Esophagus squamous epithelium (tissue), 5 donors: ENCODE results near the gene FRMD4A. TPM values are rescaled to one million over a fixed set of nuclear protein-coding genes. Genes with fewer than 3 reads are reported as not detected.

Experiments
- DNase-seq: peaks from one replicate; lab custom pipeline; 2025; lab: John Stamatoyannopoulos, UW
- H3K27ac ChIP-seq, 4 donors: fragments of 200-600 bp; sonication (generic); one replicate each; pipeline ENCODE4 v1.5.1; 2016 to 2019; ENCODE audit warnings: mild to moderate bottlenecking in 1 of 4
- H3K27me3 ChIP-seq, 4 donors: fragments of 200-600 bp; sonication (generic); 1 replicate in 3 of 4; 2 replicates in 1 of 4; pipeline versions ENCODE4 v1.5.1 to v1.6.0; 2017 to 2021; ENCODE audit warnings: antibody characterized with exemption in 1 of 4
- H3K36me3 ChIP-seq, 3 donors: fragments of 200-600 bp; sonication (generic); one replicate each; pipeline ENCODE4 v1.5.1; 2016 to 2019
- H3K4me1 ChIP-seq, 3 donors: fragments of 200-600 bp; sonication (generic); one replicate each; pipeline ENCODE4 v1.5.1; 2017 to 2019
- H3K4me3 ChIP-seq, 4 donors: fragments of 200-600 bp; sonication (generic); 1 replicate in 3 of 4; 2 replicates in 1 of 4; pipeline ENCODE4 v1.5.1; 2016 to 2019; ENCODE audit warnings: mild to moderate bottlenecking in 2 of 4, moderate library complexity in 1 of 4
- H3K9me3 ChIP-seq, 3 donors: fragments of 200-600 bp; sonication (generic); one replicate each; pipeline ENCODE4 v1.5.1; 2016 to 2019
- CTCF ChIP-seq, 6 experiments: fragments of 450-650 bp in 4 of 6; fragments of 200-600 bp in 2 of 6; sonication (generic) in 2 of 6; IDR thresholded peaks; one replicate each; pipeline ENCODE4 v1.5.1; 2016 to 2019; ENCODE audit warnings: antibody characterized with exemption in 6 of 6, mild to moderate bottlenecking in 4 of 6, moderate library complexity in 4 of 6
- POLR2A ChIP-seq, 4 donors: fragments of 450-650 bp; IDR thresholded peaks; one replicate each; pipeline ENCODE4 v1.6.1; 2017; ENCODE audit warnings: antibody characterized with exemption in 4 of 4, mild to moderate bottlenecking in 4 of 4, moderate library complexity in 3 of 4
- WGBS, 2 donors: methylation state at CpG; one replicate each; pipeline ENCODE4 v1.1.5; 2018; 5-methylcytosine and 5-hydroxymethylcytosine counted together
- intact Hi-C: fragments of 100-400 bp; cut with DNase I; formaldehyde crosslinking; loops from one replicate; pipeline ENCODE4 v1.15.0; 2022
- total RNA-seq, 4 donors: library from RNA; depleted of rRNA; stranded (reverse); fragments of >200 nt; gene quantifications; one replicate each; pipeline ENCODE4 v1.1.0, GENCODE V29; 2016
- donor health status: DM: yes; HTN: yes; CAD: no.

The FRMD4A gene
- total RNA-seq, 4 donors from 2014 or later = 7.3 to 15.3 (median 8.6) TPM

- WGBS, 2 donors = 74 to 84% methylated on average over 9 of the region's 10 CpGs
- TF ChIP-seq POLR2A (IDR thresholded peaks at IDR 0.05) (no peak), CTCF (IDR thresholded peaks at IDR 0.05) (no peak)
Observed at GRCh38 chr10:14001298-14002040, 329.3 kb downstream of the FRMD4A start.

GRCh38 chr10:13998163-13998835 lies 332.4 kb downstream of the FRMD4A start:
- Histone ChIP-seq H3K9me3 (no peaks in the 10 kb centered on the region), H3K27me3 (no peaks in the 10 kb centered on the region), H3K4me1 (peaks cover 0 to 5% (median 0%) of the 10 kb centered on the region in 3 donors), H3K36me3 (no peaks in the 10 kb centered on the region), H3K27ac (no peak overlapping the region), H3K4me3 (no peak overlapping the region)
- WGBS, 2 donors = 82 to 88% methylated on average over 5 of the region's 5 CpGs
- intact Hi-C loops = no loop called here
- no peak for DNase-seq
- TF ChIP-seq POLR2A (IDR thresholded peaks at IDR 0.05) = no peak
- TF ChIP-seq CTCF (IDR thresholded peaks at IDR 0.05) = no peak

More at GRCh38 chr10:14001298-14002040, 329.3 kb downstream of the FRMD4A start:
- no peaks in the 10 kb centered on the region for H3K9me3 ChIP-seq
- no peak overlapping the region for H3K27ac ChIP-seq
- no peak for DNase-seq
- no peak overlapping the region for H3K4me3 ChIP-seq
- H3K27me3 ChIP-seq = no peaks in the 10 kb centered on the region
- H3K4me1 ChIP-seq = no peaks in the 10 kb centered on the region
- no peaks in the 10 kb centered on the region for H3K36me3 ChIP-seq
- intact Hi-C loops = no loop called here

GRCh38 chr10:13997650-13998049 lies 333.1 kb downstream of the FRMD4A start:
- DNase-seq = no peak
- no peaks in the 10 kb centered on the region for H3K9me3 ChIP-seq
- H3K4me3 ChIP-seq = no peak overlapping the region
- no peaks in the 10 kb centered on the region for H3K27me3 ChIP-seq
- 69 to 74% methylated on average over 2 of the region's 2 CpGs for WGBS, 2 donors
- no peaks in the 10 kb centered on the region for H3K36me3 ChIP-seq
- H3K4me1 ChIP-seq = peaks cover 0 to 10% (median 0%) of the 10 kb centered on the region in 3 donors
- no peak overlapping the region for H3K27ac ChIP-seq
- TF ChIP-seq CTCF (IDR thresholded peaks at IDR 0.05) = no peak
- TF ChIP-seq POLR2A (IDR thresholded peaks at IDR 0.05) = no peak
- intact Hi-C loops = no loop called here

GRCh38 chr10:13994932-13995331 lies 335.8 kb downstream of the FRMD4A start:
- no peak for DNase-seq
- TF ChIP-seq CTCF (IDR thresholded peaks at IDR 0.05) (no peak), POLR2A (IDR thresholded peaks at IDR 0.05) (no peak)
- intact Hi-C loops = no loop called here
- no peak overlapping the region for H3K4me3 ChIP-seq
- H3K27ac ChIP-seq = no peak overlapping the region
- no peaks in the 10 kb centered on the region for H3K9me3 ChIP-seq
- peaks cover 0 to 31% (median 11%) of the 10 kb centered on the region in 3 donors for H3K4me1 ChIP-seq
- no peaks in the 10 kb centered on the region for H3K27me3 ChIP-seq
- no peaks in the 10 kb centered on the region for H3K36me3 ChIP-seq
- WGBS, 2 donors = 49 to 82% methylated on average over 5 of the region's 5 CpGs

GRCh38 chr10:13993673-13994089 lies 337.0 kb downstream of the FRMD4A start:
- Histone ChIP-seq H3K4me1 (peaks cover 0 to 40% (median 13%) of the 10 kb centered on the region in 3 donors), H3K27ac (no peak overlapping the region), H3K27me3 (no peaks in the 10 kb centered on the region), H3K4me3 (no peak overlapping the region), H3K36me3 (no peaks in the 10 kb centered on the region), H3K9me3 (no peaks in the 10 kb centered on the region)
- no peak for DNase-seq
- intact Hi-C loops = no loop called here
- TF ChIP-seq CTCF (IDR thresholded peaks at IDR 0.05) (no peak), POLR2A (IDR thresholded peaks at IDR 0.05) (no peak)
- WGBS, 2 donors = 36 to 42% methylated on average over 3 of the region's 3 CpGs
